ENCODE results near the gene ECI1. TPM values are rescaled to one million over a fixed set of nuclear protein-coding genes. Genes with fewer than 3 reads are reported as not detected.

Gene ECI1, protein sequence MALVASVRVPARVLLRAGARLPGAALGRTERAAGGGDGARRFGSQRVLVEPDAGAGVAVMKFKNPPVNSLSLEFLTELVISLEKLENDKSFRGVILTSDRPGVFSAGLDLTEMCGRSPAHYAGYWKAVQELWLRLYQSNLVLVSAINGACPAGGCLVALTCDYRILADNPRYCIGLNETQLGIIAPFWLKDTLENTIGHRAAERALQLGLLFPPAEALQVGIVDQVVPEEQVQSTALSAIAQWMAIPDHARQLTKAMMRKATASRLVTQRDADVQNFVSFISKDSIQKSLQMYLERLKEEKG
- total RNA-seq = 36.0 and 43.1 TPM in 2 replicates

DNA sequence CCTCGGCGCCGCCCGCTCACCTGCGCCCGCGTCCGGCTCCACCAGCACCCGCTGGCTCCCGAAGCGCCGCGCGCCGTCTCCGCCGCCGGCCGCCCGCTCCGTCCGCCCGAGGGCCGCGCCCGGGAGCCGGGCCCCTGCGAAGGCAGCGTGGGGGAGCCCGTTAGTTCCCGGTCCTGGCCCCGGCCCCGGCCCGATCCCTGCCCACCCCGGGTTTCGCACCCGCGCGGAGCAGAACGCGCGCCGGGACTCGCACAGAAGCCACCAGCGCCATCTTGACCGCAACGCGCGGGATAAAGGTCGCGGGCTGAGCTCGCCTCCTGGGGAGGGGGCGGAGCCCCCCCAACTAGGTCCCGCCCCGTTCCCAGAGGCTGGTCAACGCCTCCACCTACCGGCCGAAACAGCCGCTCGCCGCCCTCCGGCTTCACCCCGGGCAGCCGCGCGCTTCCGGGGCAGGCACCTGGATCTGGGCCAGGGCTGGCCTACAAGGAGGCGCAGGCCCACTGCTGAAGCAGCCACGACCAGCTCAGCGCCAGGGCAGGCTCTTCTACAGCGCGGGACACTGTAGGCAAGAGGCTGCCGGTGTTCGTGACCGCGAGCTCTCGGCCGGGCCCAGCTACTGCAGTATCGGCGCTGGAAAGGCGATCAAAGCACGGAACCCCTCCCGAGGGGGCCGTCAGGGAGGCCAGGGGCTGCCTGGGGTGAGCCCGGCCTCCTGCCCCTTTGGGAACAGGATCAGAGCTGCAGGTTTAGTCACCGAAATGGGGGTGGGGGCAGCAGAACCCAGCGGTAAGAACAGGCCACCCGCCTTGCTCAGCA is at the start of gene ECI1:
Gene ECI1, minus strand, starts transcription at position 292 of the 816 bp plus-strand sequence. Its CDS starts 21 bp downstream, at position 271.
- DNase-seq (ENCODE audit: low read depth) = peak; percentile 76

- DNase-seq (ENCODE audit: low read depth) = no peak
These were observed 48.5 kb upstream of the ECI1 start for GRCh38 chr16:2299915-2300192.

DNA sequence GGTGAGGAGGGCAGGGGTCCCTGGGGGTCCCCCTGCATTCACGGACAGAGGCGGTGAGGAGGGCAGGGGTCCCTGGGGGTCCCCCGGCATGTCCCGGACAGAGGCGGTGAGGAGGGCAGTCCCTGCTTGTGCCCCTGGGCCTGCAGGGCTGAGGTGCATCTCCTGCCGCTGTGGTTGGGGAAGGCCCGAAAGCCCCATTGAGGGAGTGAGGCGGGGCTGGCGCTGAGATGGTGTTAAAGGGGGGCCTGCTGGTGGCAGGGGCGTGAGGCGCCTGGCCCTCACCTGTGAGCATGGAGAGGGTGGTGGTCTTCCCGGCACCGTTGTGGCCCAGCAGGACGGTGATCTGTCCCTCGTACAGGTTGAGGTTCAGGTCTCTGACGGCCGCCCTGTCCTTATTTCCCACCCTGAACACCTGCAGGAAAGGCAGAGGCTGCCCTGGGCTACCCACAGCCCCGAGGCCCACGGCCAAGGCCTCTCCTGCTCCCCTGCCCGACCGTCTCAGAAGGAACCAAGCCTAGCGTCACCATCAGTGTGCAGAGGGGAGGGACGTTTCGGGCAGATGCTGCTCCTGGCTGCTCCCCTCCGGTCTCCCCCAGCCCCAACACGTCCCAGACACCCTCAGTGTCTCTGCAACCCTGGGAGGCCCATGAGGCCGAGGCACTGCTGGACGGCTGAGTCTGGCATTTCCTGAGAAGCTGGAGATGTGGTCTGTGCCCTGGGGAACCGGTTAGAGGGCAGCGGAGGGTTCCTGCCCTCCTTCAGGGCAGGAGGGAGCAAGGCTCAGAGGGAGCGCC is 47.9 kb upstream of the ECI1 start:
- no peak for DNase-seq (ENCODE audit: low read depth)

DNA sequence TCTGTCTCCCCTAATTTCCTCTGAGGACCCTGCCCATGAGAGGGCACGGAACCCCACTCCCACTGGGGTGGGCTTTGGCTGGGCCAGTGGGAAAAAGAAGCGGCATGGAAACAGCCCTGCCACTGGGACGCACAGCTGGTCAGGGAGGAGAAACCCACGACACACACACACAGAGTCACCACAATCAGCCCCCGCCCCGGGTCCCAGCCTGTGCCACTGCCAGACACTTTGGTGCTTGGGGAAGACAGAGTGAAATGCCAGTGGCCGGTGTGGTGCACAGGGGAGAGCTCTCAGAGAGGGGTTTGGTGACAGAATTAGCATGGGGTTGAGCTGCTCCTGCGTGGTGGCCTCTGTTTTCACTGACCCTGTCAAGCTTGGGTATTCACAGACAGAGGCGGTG is 47.2 kb upstream of the ECI1 start:
- DNase-seq (ENCODE audit: low read depth) = no peak

- no peak for DNase-seq (ENCODE audit: low read depth)
These were observed 46.1 kb upstream of the ECI1 start for GRCh38 chr16:2297506-2297860.

GRCh38 chr16:2296661-2297505 is 45.5 kb upstream of the ECI1 start:
- DNase-seq (ENCODE audit: low read depth) = peak; percentile 2

GRCh38 chr16:2295056-2295798 is 43.8 kb upstream of the ECI1 start:
- DNase-seq (ENCODE audit: low read depth) = no peak

GRCh38 chr16:2292221-2292620 is 40.8 kb upstream of the ECI1 start:
- DNase-seq (ENCODE audit: low read depth) = no peak

GRCh38 chr16:2289282-2289681 is 37.9 kb upstream of the ECI1 start:
- no peak for DNase-seq (ENCODE audit: low read depth)

GRCh38 chr16:2288726-2289125 is 37.3 kb upstream of the ECI1 start:
- no peak for DNase-seq (ENCODE audit: low read depth)

DNA sequence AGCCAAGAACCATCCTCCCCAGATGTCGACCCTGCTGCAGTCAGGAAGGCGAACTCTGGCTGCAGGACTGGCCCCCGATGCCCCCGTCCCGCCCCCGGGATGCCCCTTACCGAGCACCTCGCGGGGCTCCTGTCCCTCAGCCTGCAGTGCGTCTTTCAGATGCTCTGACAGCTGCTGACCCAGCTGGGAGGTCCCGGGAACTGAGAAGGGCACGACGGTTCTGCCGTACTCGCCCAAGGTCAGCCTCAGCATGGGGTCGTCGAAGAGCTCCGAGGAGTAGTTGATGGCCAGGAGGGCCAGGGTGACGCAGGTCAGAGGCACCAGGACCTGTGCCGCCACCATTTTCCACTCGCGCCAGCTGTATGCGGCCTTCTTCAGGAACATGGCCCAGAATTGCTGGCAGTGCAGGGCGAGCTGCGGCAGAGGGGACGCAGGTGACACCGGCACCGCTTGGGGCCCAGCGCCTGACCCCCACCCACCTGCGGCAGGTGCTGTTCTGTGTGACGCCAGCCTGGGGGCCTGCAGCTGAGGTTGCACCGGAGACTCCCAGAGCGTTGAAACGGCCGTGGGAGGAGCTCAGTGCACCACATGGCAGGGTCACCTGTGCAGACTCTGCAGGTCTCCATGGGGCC is 36.6 kb upstream of the ECI1 start:
- DNase-seq (ENCODE audit: low read depth) = no peak

DNA sequence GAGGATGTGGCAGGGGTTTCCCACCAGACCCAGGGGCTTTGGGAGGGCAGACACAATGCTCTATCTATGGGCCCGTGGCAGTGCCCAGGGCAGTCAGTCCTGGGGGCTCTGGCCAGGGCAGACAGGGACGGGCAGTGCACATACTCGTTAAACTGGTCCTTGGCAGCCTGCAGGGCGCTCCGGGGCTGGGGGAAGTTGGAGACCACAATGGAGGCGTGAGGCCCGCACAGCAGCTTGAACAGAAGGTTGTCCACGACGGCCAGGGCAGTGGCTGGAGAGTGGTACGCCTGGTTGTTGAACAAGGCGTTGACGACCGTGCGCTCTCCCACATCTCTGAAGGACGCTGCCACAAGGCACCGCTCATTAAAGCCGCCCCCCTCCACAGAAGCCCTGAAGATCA is 35.2 kb upstream of the ECI1 start:
- no peak for DNase-seq (ENCODE audit: low read depth)

GRCh38 chr16:2285731-2286191 is 34.4 kb upstream of the ECI1 start:
- DNase-seq (ENCODE audit: low read depth) = no peak

DNA sequence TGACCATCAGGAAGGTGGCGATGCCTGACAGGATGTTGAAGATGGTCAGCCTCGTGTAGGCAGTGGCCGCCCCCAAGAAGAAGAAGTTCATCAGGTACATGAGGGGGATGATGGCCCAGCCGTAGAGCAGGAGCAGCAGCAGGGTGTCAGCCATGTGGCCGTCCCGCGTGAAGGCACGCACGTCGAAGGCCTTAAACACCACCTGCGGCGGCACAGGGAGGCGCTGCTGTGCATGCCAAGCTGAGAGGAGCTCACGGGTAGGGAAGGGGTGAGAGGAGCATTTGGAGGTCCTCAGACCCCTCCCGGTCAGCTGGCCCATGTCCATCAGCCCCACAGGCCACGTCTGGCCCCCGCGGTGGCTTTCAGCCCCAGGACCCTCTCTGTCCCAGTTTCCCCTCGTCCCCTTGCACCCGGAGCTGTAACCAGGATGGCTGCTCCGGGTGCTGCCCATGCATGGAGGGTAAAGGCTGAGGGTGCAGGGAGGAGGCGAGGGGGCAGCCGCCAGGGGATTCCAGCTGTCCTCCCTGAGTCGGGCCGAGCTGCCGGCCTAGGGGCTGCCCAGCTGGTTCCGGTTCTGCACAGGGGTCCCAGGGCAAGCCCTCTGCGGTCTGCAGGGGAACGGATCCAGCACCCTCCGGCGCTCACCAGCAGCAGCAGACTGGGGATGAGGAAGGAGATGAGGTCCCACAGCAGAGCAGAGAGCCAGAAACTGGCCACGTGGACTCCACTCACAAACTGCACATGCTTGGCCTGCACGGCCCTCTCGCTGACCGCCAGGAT is 33.6 kb upstream of the ECI1 start:
- DNase-seq (ENCODE audit: low read depth) = no peak

DNA sequence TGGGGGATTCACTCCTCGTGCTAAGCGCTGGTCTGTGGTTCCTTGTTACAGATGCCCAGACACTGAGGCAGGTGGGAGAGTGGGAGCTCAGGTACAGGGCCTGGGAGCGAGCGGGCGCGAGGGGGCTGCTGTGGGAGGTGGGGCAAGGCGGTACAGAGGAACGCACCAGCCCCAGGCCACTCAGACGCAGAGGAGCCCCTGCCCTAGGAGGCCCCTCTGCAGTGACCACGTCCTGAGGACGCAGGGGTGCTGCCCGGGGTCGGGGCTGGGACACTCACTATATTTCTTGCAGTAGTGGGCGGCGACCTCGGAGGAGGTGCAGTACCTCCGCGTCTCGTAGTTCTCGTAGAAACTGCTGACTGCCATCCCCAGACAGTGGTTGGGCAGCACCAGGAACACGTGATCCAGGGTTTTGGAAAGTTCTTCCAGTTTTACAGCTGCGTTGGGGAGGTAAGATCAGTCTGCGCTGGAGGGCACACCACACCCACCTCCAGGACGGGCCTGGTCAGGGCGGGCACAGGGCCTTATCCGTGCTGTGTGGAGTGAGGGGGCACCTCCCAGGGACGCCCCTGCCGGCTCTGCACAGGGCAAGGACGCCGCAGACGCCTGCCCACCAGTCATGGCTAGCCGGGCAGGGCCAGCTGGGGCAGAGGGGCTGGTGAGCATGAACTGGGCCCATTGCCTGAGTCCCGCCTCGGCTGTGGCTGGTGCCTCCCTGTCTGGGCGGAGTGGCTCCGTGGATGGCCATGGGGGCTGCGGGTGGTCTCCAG is 32.8 kb upstream of the ECI1 start:
- no peak for DNase-seq (ENCODE audit: low read depth)

DNA sequence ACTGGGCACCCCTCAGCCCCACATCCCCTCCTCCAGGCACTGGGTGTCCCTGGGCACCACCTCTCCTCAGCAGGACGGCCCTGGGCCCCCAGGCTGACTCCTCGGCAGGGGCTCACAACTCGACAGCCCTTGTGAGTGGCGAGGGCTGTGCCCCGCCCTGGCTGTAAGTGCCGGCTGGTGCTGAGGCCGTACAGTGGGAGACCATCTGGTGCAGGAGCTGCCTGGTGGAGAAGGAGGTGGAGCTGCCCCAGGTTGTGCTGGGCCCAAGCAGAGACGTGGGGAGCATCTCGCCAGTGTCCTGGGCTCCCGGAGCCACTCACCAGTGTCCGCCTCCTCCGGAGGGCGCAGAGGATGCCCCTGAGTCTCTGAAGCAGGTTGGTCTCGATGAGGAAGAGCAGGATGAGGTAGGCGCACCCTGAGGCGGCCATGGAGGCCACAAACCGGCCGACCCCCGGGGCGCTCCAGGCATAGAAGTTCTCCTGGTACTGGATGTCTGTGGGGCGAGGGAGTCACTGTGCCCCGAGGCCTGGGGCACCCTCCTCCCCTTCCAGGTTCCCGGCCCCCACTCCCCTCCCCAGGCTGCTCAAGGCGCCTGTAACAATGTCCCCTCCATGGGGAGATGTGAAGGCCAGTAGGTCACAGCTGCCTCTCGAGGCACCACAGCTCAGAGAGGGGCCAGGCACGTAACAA is 31.6 kb upstream of the ECI1 start:
- DNase-seq (ENCODE audit: low read depth) = no peak

DNA sequence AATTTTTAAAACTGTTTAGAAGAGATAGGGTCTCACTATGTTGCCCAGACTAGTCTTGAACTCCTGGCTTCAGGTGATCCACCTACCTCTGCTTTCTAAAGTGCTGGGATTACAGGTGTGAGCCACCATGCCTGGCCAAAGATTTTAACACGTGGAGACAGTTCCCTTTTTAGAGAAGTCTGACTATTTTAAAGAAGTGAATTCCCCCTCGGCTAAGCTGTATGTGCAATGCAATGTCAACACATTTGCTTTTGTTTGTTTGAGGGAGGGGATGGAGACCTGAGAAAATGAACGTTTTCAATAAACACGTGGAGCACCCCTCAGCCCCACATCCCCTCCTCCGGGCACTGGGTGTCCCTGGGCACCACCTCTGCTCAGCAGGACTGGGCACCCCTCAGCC is 30.9 kb upstream of the ECI1 start:
- DNase-seq (ENCODE audit: low read depth) = no peak

- no peak for DNase-seq (ENCODE audit: low read depth)
These were observed 29.7 kb upstream of the ECI1 start for GRCh38 chr16:2280981-2281542.
